PC-3 (cell line): ENCODE measurements around the gene KCNT1.

Experiments
- EZH2phosphoT487 ChIP-seq: fragments of 300-600 bp; sonication (generic); IDR thresholded peaks from 2 replicates; pipeline ENCODE4 v1.6.1; 2018; ENCODE audit warnings: mild to moderate bottlenecking, antibody characterized with exemption, low read length, borderline replicate concordance
- TF ChIP-seq, protein P1 (sequence below): fragments of 300-600 bp; sonication (generic); conservative IDR thresholded peaks from 2 replicates; pipeline ENCODE4 v1.5.1; 2017; ENCODE audit warnings: antibody characterized with exemption, low read depth, mild to moderate bottlenecking, low read length

DNA sequence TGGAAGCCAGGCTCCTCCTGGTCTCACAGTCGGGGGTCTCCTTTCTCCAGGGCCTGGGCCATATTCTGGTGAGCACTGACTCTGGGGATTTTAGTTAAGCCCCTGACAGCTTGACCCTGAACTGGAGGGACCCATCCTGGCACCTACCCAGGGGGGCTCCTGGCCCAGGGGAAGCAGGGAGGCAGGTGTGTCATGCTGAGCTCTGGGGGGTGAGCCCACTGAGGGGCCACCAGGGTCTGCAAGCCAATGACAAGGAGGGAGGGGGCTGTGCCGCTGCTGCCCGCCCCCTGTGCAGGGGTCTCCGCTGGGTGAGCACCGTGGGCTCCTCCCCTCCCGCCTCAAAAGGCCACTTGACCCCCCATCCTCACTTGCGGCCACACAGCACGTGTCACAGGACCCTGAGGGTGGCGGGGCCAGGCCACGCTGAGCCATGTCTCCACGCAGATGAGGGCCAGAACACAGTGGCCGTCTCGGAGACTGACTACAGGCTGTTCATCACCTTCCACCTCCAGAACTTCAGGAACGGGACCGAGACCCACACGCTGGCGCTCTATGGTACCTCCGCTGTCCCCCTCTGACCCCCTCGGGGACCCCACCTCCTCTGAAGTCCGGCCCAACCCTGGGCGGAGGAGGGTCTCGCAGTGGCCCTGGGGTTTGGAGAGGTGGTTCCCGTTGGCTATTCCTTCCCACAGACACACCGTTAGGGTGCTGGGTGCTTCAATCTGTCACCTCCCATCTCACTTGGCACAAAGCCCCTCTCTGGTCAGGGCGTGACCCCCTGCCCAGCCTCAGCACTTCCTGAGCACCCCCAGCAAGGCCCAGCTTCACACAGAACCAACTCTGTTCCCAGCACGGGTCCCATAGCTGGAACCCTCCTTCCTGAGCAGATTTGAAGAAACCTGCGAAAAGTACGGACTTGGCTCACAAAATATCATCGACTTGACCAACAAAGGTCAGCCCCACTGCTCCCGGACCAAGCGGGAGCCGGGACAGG lies 36.9 kb upstream of the KCNT1 start:
- TF ChIP-seq, protein P1, sequence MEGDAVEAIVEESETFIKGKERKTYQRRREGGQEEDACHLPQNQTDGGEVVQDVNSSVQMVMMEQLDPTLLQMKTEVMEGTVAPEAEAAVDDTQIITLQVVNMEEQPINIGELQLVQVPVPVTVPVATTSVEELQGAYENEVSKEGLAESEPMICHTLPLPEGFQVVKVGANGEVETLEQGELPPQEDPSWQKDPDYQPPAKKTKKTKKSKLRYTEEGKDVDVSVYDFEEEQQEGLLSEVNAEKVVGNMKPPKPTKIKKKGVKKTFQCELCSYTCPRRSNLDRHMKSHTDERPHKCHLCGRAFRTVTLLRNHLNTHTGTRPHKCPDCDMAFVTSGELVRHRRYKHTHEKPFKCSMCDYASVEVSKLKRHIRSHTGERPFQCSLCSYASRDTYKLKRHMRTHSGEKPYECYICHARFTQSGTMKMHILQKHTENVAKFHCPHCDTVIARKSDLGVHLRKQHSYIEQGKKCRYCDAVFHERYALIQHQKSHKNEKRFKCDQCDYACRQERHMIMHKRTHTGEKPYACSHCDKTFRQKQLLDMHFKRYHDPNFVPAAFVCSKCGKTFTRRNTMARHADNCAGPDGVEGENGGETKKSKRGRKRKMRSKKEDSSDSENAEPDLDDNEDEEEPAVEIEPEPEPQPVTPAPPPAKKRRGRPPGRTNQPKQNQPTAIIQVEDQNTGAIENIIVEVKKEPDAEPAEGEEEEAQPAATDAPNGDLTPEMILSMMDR: no peak
- TF ChIP-seq EZH2phosphoT487: no peak
